ENCODE results near the gene FOXO3.

FOXO3 gene

GRCh38 chr6:108714766-108715414, 154.2 kb downstream of the FOXO3 start:
- Histone ChIP-seq H3K27ac (no peak overlapping the region), H3K4me3 (ENCODE audit: low read depth, low read length) (no peak overlapping the region), H3K36me3 (replicated peaks) (no peaks in the 10 kb centered on the region), H3K27me3 (replicated peaks) (no peaks in the 10 kb centered on the region)
- no peak for DNase-seq
- TF ChIP-seq, protein P1, sequence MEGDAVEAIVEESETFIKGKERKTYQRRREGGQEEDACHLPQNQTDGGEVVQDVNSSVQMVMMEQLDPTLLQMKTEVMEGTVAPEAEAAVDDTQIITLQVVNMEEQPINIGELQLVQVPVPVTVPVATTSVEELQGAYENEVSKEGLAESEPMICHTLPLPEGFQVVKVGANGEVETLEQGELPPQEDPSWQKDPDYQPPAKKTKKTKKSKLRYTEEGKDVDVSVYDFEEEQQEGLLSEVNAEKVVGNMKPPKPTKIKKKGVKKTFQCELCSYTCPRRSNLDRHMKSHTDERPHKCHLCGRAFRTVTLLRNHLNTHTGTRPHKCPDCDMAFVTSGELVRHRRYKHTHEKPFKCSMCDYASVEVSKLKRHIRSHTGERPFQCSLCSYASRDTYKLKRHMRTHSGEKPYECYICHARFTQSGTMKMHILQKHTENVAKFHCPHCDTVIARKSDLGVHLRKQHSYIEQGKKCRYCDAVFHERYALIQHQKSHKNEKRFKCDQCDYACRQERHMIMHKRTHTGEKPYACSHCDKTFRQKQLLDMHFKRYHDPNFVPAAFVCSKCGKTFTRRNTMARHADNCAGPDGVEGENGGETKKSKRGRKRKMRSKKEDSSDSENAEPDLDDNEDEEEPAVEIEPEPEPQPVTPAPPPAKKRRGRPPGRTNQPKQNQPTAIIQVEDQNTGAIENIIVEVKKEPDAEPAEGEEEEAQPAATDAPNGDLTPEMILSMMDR (IDR thresholded peaks at IDR 0.05; ENCODE audit: low read depth, low read length, missing control alignments) = peak; percentile 47
- in situ Hi-C loops (cut with HindIII; ENCODE audit: low pct_ligation_motif_present, low sequenced_read_pairs) = no loop called here

DNA sequence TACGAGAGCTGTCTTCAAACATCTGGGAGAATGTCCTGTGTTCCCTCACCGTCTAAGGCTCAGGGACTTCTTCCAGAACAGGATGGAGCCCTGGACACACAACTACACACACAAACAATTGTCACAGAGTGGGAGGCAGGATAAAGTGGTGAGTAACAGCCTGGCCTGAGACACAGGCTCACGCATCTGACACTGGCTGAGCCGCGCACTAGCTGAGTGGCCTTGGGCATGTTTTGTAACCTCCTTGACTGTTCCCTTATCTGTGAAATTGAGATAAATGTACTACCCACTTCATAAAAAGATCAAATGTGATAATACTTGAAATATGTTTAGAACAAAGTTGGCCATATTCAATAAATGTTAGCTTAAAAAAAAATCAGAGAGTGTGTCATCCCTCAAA, 155.1 kb downstream of the FOXO3 start:
- Histone ChIP-seq H3K36me3 (replicated peaks) (no peaks in the 10 kb centered on the region), H3K27ac (no peak overlapping the region), H3K27me3 (replicated peaks) (no peaks in the 10 kb centered on the region), H3K4me3 (ENCODE audit: low read depth, low read length) (no peak overlapping the region)
- in situ Hi-C loops (cut with HindIII; ENCODE audit: low pct_ligation_motif_present, low sequenced_read_pairs) = no loop called here
- DNase-seq = no peak
- TF ChIP-seq, protein P1 (IDR thresholded peaks at IDR 0.05; ENCODE audit: low read depth, low read length, missing control alignments) = no peak

DNA sequence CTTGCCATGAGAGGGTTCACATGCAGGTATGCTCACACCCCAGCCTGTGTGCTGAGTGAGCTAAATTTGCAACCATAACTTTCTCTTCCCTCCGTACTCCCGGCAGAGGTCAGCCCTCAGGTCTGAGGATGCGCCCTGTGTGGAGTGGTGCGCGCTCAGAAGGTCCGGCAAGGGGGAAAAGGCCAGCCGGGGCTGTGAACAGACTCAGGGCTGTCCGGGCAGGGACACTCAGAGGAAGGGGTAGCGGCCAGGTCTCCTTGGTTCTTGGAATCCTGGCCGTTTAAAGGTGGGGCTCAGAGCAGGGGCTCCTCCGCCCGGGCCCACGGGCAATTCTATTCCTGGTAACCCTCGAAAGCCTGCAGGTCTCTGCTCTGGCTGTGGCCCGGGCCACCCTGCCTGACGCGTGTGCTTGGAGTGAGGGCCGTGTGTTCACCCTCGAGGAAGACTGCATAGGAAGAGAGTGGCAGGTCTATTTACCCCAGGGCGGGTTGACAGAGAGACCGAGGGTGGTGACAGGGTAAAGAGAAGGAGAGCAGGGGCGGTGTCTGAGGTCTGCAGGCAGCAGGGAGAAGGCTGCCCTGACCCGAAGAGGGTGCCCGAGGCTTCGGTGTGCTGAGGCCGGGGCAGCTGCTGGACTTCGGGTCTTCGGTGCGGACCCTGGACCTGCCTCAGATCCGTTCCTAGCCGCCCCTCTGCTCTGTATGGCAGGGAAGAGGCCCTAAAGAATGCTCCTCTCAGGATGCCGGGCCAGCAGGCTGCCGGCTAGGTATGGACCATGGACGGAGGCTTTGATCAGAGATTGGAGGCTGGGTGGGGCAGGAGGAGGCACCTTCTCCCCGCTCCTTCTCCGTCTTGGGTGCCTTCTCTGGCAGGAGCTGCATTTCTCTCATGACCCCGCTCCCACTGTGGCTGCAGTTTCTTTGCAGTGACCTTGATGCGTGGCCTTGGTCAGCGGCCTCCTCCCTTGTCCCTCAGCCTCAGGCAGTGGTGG, 156.4 kb downstream of the FOXO3 start:
- Histone ChIP-seq H3K4me3 (ENCODE audit: low read depth, low read length) (no peak overlapping the region), H3K27me3 (replicated peaks) (no peaks in the 10 kb centered on the region), H3K27ac (no peak overlapping the region), H3K36me3 (replicated peaks) (no peaks in the 10 kb centered on the region)
- TF ChIP-seq, protein P1 (IDR thresholded peaks at IDR 0.05; ENCODE audit: low read depth, low read length, missing control alignments) = no peak
- in situ Hi-C loops (cut with HindIII; ENCODE audit: low pct_ligation_motif_present, low sequenced_read_pairs) = no loop called here
- DNase-seq = no peak

GRCh38 chr6:108719477-108719876, 158.8 kb downstream of the FOXO3 start:
- Histone ChIP-seq H3K27me3 (replicated peaks) (no peaks in the 10 kb centered on the region), H3K27ac (no peak overlapping the region), H3K36me3 (replicated peaks) (no peaks in the 10 kb centered on the region), H3K4me3 (ENCODE audit: low read depth, low read length) (no peak overlapping the region)
- TF ChIP-seq, protein P1 (IDR thresholded peaks at IDR 0.05; ENCODE audit: low read depth, low read length, missing control alignments) = no peak
- in situ Hi-C loops (cut with HindIII; ENCODE audit: low pct_ligation_motif_present, low sequenced_read_pairs) = no loop called here
- DNase-seq = no peak

DNA sequence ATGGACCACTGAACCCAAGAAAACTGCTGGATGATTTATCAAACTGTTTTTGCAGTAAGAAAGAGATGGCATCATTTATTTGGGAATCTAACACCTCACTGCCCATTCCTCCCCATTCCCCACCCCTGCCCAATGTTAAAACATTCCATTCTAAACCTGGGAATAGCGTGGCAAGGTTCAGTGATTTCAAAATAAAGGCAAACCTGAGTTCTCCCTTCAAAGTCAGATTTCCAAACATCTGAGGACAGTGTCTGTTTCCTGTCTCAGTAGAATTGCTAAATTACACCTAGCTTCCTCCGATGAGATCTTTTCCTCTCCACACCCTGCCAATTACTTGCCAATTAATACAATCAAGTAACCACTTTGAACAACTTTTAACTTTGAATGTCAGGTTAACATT, 160.1 kb downstream of the FOXO3 start:
- in situ Hi-C loops (cut with HindIII; ENCODE audit: low pct_ligation_motif_present, low sequenced_read_pairs) = no loop called here
- TF ChIP-seq, protein P1 (IDR thresholded peaks at IDR 0.05; ENCODE audit: low read depth, low read length, missing control alignments) = no peak
- no peak for DNase-seq
- no peak overlapping the region for H3K4me3 ChIP-seq (ENCODE audit: low read depth, low read length)
- no peaks in the 10 kb centered on the region for H3K27me3 ChIP-seq (replicated peaks)
- H3K36me3 ChIP-seq (replicated peaks) = no peaks in the 10 kb centered on the region
- no peak overlapping the region for H3K27ac ChIP-seq

Measured in brain microvascular endothelial cell (primary cell).